Fibroblast of lung (primary cell): ENCODE data around the gene WDFY3. TPM values are rescaled to one million over a fixed set of nuclear protein-coding genes. Genes with fewer than 3 reads are reported as not detected.

ENCODE experiments used
- DNase-seq, 2 donors: peaks; one replicate each; pipeline versions ENCODE4 v3.0.0 to v3.0.0-alpha.2; 2010; ENCODE audit warnings: low read depth in 2 of 2
- H2AFZ ChIP-seq: 2 replicates; pipeline ENCODE4 v1.5.1; 2012; ENCODE audit warnings: low read length, control low read depth, inconsistent platforms
- H3K27ac ChIP-seq: 2 replicates; pipeline ENCODE4 v1.5.1; 2011; ENCODE audit warnings: low read length, control low read depth; ENCODE audit not compliant: insufficient read depth
- H3K27me3 ChIP-seq: 2 replicates; pipeline ENCODE4 v1.5.1; 2011; ENCODE audit warnings: mild to moderate bottlenecking, low read length; ENCODE audit not compliant: control insufficient read depth, insufficient read depth
- H3K36me3 ChIP-seq: 2 replicates; pipeline ENCODE4 v1.5.1; 2011; ENCODE audit warnings: low read length; ENCODE audit not compliant: control insufficient read depth, insufficient read depth
- H3K4me1 ChIP-seq: 2 replicates; pipeline ENCODE4 v1.5.1; 2011; ENCODE audit warnings: low read length; ENCODE audit not compliant: control insufficient read depth, insufficient read depth; ENCODE audit errors: extremely low read depth
- H3K4me2 ChIP-seq: 2 replicates; pipeline ENCODE4 v1.5.1; 2011; ENCODE audit warnings: low read length, control low read depth; ENCODE audit not compliant: insufficient read depth; ENCODE audit errors: extremely low read depth
- H3K4me3 ChIP-seq, 4 experiments: fragments of 200-600 bp in 1 of 4; sonication (generic) in 1 of 4; replicated peaks in 1 of 4; 2 replicates each; pipeline ENCODE4 v1.5.1; 2011 to 2016; ENCODE audit warnings: low read length in 4 of 4, low read depth in 3 of 4, mild to moderate bottlenecking in 3 of 4, control low read depth in 2 of 4, inconsistent platforms in 1 of 4, mixed read lengths in 1 of 4; ENCODE audit not compliant: insufficient read depth in 1 of 4; ENCODE audit errors: control extremely low read depth in 1 of 4
- H3K79me2 ChIP-seq: 2 replicates; pipeline ENCODE4 v1.5.1; 2012; ENCODE audit warnings: mild to moderate bottlenecking, low read length, inconsistent platforms; ENCODE audit not compliant: control insufficient read depth, insufficient read depth
- H3K9ac ChIP-seq: 2 replicates; pipeline ENCODE4 v1.5.1; 2011; ENCODE audit warnings: mild to moderate bottlenecking, low read length, control low read depth; ENCODE audit not compliant: insufficient read depth
- H3K9me3 ChIP-seq: 2 replicates; pipeline ENCODE4 v1.5.1; 2012; ENCODE audit warnings: low read depth, low read length; ENCODE audit not compliant: control insufficient read depth, insufficient read depth
- H4K20me1 ChIP-seq: 2 replicates; pipeline ENCODE4 v1.5.1; 2011; ENCODE audit warnings: low read length; ENCODE audit not compliant: control insufficient read depth, insufficient read depth; ENCODE audit errors: extremely low read depth
- EZH2 ChIP-seq: IDR thresholded peaks from 2 replicates; pipeline ENCODE4 v1.5.1; 2012; ENCODE audit warnings: low read length, control low read depth, mild to moderate bottlenecking; ENCODE audit errors: missing control alignments
- polyA plus RNA-seq, 2 donors: library from polyadenylated mRNA; depleted of rRNA in 1 of 2; stranded (reverse) in 1 of 2; unstranded in 1 of 2; fragments of >200 nt; gene quantifications; 2 replicates each; pipeline ENCODE4 v1.2.1, GENCODE V29; 2011 to 2012; ENCODE audit warnings: missing spikeins in 1 of 2
- total RNA-seq: library from RNA; depleted of rRNA; stranded (reverse); fragments of >200 nt; gene quantifications from 2 replicates; pipeline ENCODE4 v1.2.1, GENCODE V29; 2014
- TF ChIP-seq, protein P1 (sequence below), 2 donors: IDR thresholded peaks in 1 of 2; conservative IDR thresholded peaks in 1 of 2; 1 replicate in 1 of 2; 2 replicates in 1 of 2; pipeline ENCODE4 v1.5.1; 2011 to 2012; ENCODE audit warnings: low read length in 2 of 2, control low read depth in 1 of 2, inconsistent platforms in 1 of 2, low read depth in 1 of 2, mild to moderate bottlenecking in 1 of 2

The WDFY3 gene
- total and polyA plus RNA-seq, 2 donors (not counting 1 experiment from before 2014, with no cell fraction given), result 26.8 to 88.8 TPM

DNA sequence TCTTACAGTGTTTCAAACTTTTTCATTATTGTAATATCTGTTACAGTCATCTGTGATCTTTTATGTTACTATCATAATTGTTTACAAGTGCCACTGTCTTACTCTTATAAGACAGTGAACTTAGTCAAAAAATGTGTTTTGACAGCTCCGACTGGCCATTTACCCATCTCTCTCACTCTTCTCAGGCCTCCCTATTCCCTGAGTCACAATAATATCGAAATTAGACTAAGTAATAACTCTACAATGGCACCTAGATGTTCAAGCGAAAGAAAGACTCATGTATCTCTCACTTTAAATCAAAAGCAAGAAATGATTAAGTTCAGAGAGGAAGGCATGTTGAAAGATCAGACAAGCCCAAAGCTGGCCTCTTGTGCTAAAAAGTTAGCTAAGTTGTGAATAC, 199.3 kb downstream of the WDFY3 start:
- Histone ChIP-seq H2AFZ (no peak overlapping the region), H3K36me3 (no peaks in the 10 kb centered on the region), H3K79me2 (no peaks in the 10 kb centered on the region), H3K9me3 (no peaks in the 10 kb centered on the region), H3K4me1 (no peaks in the 10 kb centered on the region), H3K4me3 (no peak overlapping the region), H4K20me1 (no peaks in the 10 kb centered on the region), H3K27me3 (no peaks in the 10 kb centered on the region), H3K4me2 (no peak overlapping the region), H3K9ac (no peak overlapping the region), H3K27ac (no peak overlapping the region)
- TF ChIP-seq, protein P1, sequence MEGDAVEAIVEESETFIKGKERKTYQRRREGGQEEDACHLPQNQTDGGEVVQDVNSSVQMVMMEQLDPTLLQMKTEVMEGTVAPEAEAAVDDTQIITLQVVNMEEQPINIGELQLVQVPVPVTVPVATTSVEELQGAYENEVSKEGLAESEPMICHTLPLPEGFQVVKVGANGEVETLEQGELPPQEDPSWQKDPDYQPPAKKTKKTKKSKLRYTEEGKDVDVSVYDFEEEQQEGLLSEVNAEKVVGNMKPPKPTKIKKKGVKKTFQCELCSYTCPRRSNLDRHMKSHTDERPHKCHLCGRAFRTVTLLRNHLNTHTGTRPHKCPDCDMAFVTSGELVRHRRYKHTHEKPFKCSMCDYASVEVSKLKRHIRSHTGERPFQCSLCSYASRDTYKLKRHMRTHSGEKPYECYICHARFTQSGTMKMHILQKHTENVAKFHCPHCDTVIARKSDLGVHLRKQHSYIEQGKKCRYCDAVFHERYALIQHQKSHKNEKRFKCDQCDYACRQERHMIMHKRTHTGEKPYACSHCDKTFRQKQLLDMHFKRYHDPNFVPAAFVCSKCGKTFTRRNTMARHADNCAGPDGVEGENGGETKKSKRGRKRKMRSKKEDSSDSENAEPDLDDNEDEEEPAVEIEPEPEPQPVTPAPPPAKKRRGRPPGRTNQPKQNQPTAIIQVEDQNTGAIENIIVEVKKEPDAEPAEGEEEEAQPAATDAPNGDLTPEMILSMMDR (conservative IDR thresholded peaks at IDR 0.05 in 1 of 2, IDR thresholded peaks at IDR 0.05 in 1 of 2; ENCODE audit: low read depth in 1 of 2, low read length in 2 of 2), result no peak
- TF ChIP-seq EZH2, result no peak
- DNase-seq, result no peak

GRCh38 chr4:84753321-84753972, 213.0 kb downstream of the WDFY3 start:
- no peak for TF ChIP-seq EZH2
- TF ChIP-seq, protein P1 (conservative IDR thresholded peaks at IDR 0.05 in 1 of 2, IDR thresholded peaks at IDR 0.05 in 1 of 2; ENCODE audit: low read depth in 1 of 2, low read length in 2 of 2), result no peak
- no peaks in the 10 kb centered on the region for H3K27me3 ChIP-seq
- H2AFZ ChIP-seq, result no peak overlapping the region
- no peak for DNase-seq
- H3K4me2 ChIP-seq, result no peak overlapping the region
- H3K4me3 ChIP-seq, result no peak overlapping the region
- H3K9ac ChIP-seq, result no peak overlapping the region
- no peaks in the 10 kb centered on the region for H3K9me3 ChIP-seq
- no peak overlapping the region for H3K27ac ChIP-seq
- H3K4me1 ChIP-seq, result peaks cover 2% of the 10 kb centered on the region
- peaks cover 2% of the 10 kb centered on the region for H3K36me3 ChIP-seq
- H3K79me2 ChIP-seq, result no peaks in the 10 kb centered on the region
- no peaks in the 10 kb centered on the region for H4K20me1 ChIP-seq

DNA sequence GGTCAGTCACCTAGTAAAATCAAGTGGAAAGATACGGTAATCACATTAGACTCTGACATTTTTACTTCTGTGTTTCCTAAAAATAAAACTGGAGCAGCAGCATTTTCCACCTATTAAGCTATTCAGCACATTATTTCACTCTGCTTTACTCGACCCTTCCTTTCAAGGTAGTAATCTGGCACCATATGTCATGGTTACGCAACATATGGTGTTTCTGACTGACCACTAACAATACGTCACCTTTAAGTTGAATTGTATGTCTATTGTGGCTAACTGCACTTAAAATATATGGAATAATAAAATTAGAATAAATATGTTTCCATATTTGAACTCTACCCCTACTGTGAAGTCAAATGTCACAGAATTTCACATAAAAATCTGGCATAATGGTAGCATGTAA, 214.8 kb downstream of the WDFY3 start:
- Histone ChIP-seq H3K9ac (no peak overlapping the region), H3K4me1 (peaks cover 2% of the 10 kb centered on the region), H3K36me3 (peaks cover 2% of the 10 kb centered on the region), H4K20me1 (no peaks in the 10 kb centered on the region), H2AFZ (no peak overlapping the region), H3K79me2 (no peaks in the 10 kb centered on the region), H3K9me3 (no peaks in the 10 kb centered on the region), H3K4me3 (no peak overlapping the region), H3K4me2 (no peak overlapping the region), H3K27ac (no peak overlapping the region), H3K27me3 (no peaks in the 10 kb centered on the region)
- no peak for DNase-seq
- TF ChIP-seq, protein P1 (conservative IDR thresholded peaks at IDR 0.05 in 1 of 2, IDR thresholded peaks at IDR 0.05 in 1 of 2; ENCODE audit: low read depth in 1 of 2, low read length in 2 of 2), result no peak
- TF ChIP-seq EZH2, result no peak
